Astrocyte of the cerebellum (primary cell): Measurements from ENCODE around the gene MMP25.

Experiments
- DNase-seq: peaks from one replicate; pipeline ENCODE4 v3.0.0-alpha.2; 2011; ENCODE audit warnings: low read depth
- H3K4me3 ChIP-seq: 2 replicates; pipeline ENCODE4 v1.5.1; 2011; ENCODE audit warnings: mild to moderate bottlenecking, low read depth, low read length, moderate library complexity
- CTCF ChIP-seq: IDR thresholded peaks from 2 replicates; pipeline ENCODE4 v1.5.1; 2012; ENCODE audit warnings: low read length, low read depth, moderate library complexity, mild to moderate bottlenecking; ENCODE audit errors: missing control alignments
- in situ Hi-C: cut with HindIII; loops from 2 replicates; pipeline ENCODE4 v1.10.0; 2017; ENCODE audit warnings: low sequenced_read_pairs

Gene MMP25

GRCh38 chr16:3030222-3031212 lies 15.8 kb upstream of the MMP25 start:
- in situ Hi-C loops: no loop called here
- no peak overlapping the region for H3K4me3 ChIP-seq
- no peak for DNase-seq
- no peak for TF ChIP-seq CTCF

DNA sequence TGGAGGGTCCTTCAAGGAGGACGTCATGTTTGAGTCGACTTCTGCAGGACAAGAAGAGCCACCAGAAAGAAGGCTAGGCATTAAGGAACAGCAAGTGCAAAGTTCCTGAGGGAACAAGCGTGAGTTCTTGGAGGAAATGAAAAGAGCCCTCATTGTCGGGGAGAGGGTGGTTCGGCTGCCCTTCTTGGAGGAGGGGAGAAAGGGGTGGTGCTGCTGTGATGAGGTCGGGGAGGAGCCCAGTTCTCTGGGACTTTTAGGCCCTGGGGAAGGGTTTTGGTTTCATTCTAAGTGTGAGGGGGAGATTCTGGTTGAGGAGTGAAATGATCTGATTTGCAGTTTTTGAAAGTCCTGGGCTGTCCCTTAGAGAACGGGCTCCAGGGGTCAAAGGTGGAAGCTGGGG lies 13.7 kb upstream of the MMP25 start:
- in situ Hi-C loops: no loop called here
- TF ChIP-seq CTCF: no peak
- DNase-seq: no peak
- H3K4me3 ChIP-seq: no peak overlapping the region

DNA sequence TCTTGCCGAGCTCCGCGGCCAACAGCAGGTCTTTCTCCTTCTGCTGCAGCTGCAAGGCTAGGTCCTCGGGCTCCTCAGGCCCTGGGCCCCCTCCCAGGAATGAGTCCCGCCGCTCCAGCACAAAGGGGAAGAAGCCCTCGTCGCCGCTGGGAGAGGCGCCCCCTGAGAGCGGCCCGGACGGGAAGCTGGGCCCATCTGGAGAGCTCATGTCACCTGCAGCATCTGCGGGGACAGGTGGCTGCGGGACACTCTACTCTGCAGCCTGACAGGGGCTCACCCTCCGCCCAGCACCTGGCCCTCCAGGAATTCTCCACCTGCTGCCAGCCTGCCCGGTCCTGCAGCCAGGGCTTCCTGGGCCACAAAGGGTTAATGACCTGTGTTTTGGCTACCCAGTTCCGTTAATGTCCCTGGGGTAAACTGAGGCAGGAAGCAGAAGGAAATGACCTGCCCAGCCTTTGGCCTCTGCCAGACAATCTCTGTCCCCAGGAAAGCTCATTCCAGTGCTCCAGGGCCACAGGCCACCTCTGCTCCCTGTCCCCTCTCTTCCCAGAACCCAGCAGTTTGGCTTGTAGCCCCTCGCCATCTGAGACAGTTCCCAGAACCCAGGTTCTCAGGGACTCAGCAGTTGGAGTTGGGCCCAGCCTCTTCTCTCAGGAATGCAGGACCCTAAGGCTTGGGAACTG lies 10.9 kb upstream of the MMP25 start:
- TF ChIP-seq CTCF: no peak
- no peak overlapping the region for H3K4me3 ChIP-seq
- DNase-seq: no peak
- in situ Hi-C loops: no loop called here

- no peak for TF ChIP-seq CTCF
- in situ Hi-C loops: no loop called here
- DNase-seq: no peak
- no peak overlapping the region for H3K4me3 ChIP-seq
Observed at GRCh38 chr16:3035972-3036725, 10.2 kb upstream of the MMP25 start.

DNA sequence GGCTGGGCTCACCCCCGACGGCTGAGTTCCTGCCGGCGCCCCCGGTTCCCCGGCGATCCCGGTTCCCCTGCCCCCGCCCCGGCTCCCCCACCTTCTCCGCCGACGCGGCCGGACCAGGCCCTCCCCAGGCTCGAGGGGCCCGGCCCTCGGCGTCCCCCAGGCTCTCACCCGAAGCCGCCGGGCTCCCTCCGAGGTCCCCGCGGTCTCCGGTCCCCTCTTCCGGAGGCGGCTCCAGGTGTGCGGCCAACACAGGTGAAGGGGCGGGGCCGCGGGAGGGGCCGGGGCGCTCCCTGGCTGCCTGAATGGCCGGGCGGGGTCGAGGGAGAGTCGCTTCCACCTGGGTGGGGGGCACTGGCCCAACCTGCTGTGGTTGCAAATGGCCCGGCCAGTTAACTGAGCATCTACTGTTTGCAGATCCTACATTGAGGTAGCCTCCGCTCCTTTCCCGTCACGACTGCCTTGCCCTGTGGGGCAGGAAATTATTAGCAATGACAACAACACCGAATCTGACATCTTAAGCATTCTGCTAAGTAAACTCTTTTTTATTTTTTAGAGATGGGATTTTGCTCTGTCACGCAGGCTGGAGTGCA lies 9.5 kb upstream of the MMP25 start, which contains the start of gene BICDL2:
TSS of gene BICDL2 (minus strand) at position 219 of the 590 bp plus-strand sequence. CDS start 1,448 bp downstream, outside the sequence.
- in situ Hi-C loops: no loop called here
- no peak for DNase-seq
- no peak for TF ChIP-seq CTCF
- no peak within 1 kb of the TSS for H3K4me3 ChIP-seq

GRCh38 chr16:3038256-3038655 lies 8.1 kb upstream of the MMP25 start:
- no peak for DNase-seq
- no peak overlapping the region for H3K4me3 ChIP-seq
- in situ Hi-C loops: no loop called here
- no peak for TF ChIP-seq CTCF
